BLaER1 treated with 17β-estradiol and CSF1 and Interleukin-3, amounts not matched to agents 10 nM and 100 nM (cell line): ENCODE results near the gene INO80D.
A peak's percentile ranks its signal among the peaks of the same experiment; 100 is the strongest.
"Not testable (repeated sequence)": the region's sequence is repeated elsewhere in the genome, so short reads cannot be mapped to it uniquely, and the experiment has no call there.

Source experiments
- H3K27ac ChIP-seq, 11 experiments: shearing (Covaris generic); formaldehyde crosslinking; 2 replicates each; pipeline ENCODE4 v1.8.1; 2022
- H3K27me3 ChIP-seq, 11 experiments: shearing (Covaris generic); formaldehyde crosslinking; 2 replicates each; pipeline ENCODE4 v1.8.1; 2022
- H3K36me3 ChIP-seq, 11 experiments: shearing (Covaris generic); formaldehyde crosslinking; 2 replicates each; pipeline ENCODE4 v1.8.1; 2022
- H3K4me1 ChIP-seq, 10 experiments: shearing (Covaris generic); formaldehyde crosslinking; 2 replicates each; pipeline ENCODE4 v1.8.1; 2022
- H3K4me2 ChIP-seq, 11 experiments: shearing (Covaris generic); formaldehyde crosslinking; 2 replicates each; pipeline ENCODE4 v1.8.1; 2022
- H3K4me3 ChIP-seq, 10 experiments: shearing (Covaris generic); formaldehyde crosslinking; 2 replicates each; pipeline ENCODE4 v1.8.1; 2022
- H3K9ac ChIP-seq, 11 experiments: shearing (Covaris generic); formaldehyde crosslinking; 2 replicates each; pipeline ENCODE4 v1.8.1; 2022
- H3K9me3 ChIP-seq, 11 experiments: shearing (Covaris generic); formaldehyde crosslinking; replicated peaks in 1 of 11; 2 replicates each; pipeline ENCODE4 v1.8.1; 2022
- H4K20me1 ChIP-seq, 11 experiments: shearing (Covaris generic); formaldehyde crosslinking; 2 replicates each; pipeline ENCODE4 v1.8.1; 2022
- Cebpa-rat ChIP-seq, 11 experiments: shearing (Covaris generic); IDR thresholded peaks; 2 replicates each; pipeline ENCODE4 v1.8.1; 2022

Gene INO80D

GRCh38 chr2:206108713-206109112, 22.7 kb upstream of the INO80D start:
- Histone ChIP-seq H3K9me3 (peaks cover 0 to 15% (median 6%) of the 10 kb centered on the region in 11 experiments; a peak in 8 of 22 replicates), H3K4me2 (peak overlapping the region in 3 of 11 experiments; percentile 27 to 34 (median 29); a peak in 1 of 22 replicates), H3K27me3 (no peaks in the 10 kb centered on the region), H3K4me1 (peaks cover 0 to 7% (median 5%) of the 10 kb centered on the region in 10 experiments; a peak in 7 of 20 replicates), H3K27ac (no peak overlapping the region), H3K4me3 (no peak overlapping the region), H4K20me1 (no peaks in the 10 kb centered on the region), H3K36me3 (peaks cover 0 to 17% (median 9%) of the 10 kb centered on the region in 11 experiments; a peak in 11 of 22 replicates), H3K9ac (no peak overlapping the region)
- no peak for TF ChIP-seq Cebpa-rat (IDR thresholded peaks at IDR 0.05)

- Histone ChIP-seq H3K4me3 (no peak overlapping the region), H3K9ac (no peak overlapping the region), H3K27ac (no peak overlapping the region), H3K9me3 (no peaks in the 10 kb centered on the region), H3K36me3 (no peaks in the 10 kb centered on the region; a peak in 1 of 22 replicates), H3K27me3 (no peaks in the 10 kb centered on the region), H3K4me2 (no peak overlapping the region), H4K20me1 (no peaks in the 10 kb centered on the region), H3K4me1 (peaks cover 0 to 7% (median 5%) of the 10 kb centered on the region in 10 experiments; a peak in 7 of 20 replicates)
- TF ChIP-seq Cebpa-rat (IDR thresholded peaks at IDR 0.05) = no peak
Observed at GRCh38 chr2:206105541-206105940, 19.6 kb upstream of the INO80D start.

GRCh38 chr2:206105038-206105437, 19.1 kb upstream of the INO80D start:
- no peaks in the 10 kb centered on the region for H3K27me3 ChIP-seq
- H3K36me3 ChIP-seq = no peaks in the 10 kb centered on the region; a peak in 1 of 22 replicates
- no peak for TF ChIP-seq Cebpa-rat (IDR thresholded peaks at IDR 0.05)
- no peak overlapping the region for H3K27ac ChIP-seq
- H3K4me1 ChIP-seq = peaks cover 0 to 7% (median 5%) of the 10 kb centered on the region in 10 experiments; a peak in 7 of 20 replicates
- H3K9me3 ChIP-seq = no peaks in the 10 kb centered on the region
- no peak overlapping the region for H3K4me2 ChIP-seq
- no peak overlapping the region for H3K4me3 ChIP-seq
- H3K9ac ChIP-seq = no peak overlapping the region
- H4K20me1 ChIP-seq = no peaks in the 10 kb centered on the region

GRCh38 chr2:206098872-206099271, 12.9 kb upstream of the INO80D start:
- peaks cover 15 to 40% (median 29%) of the 10 kb centered on the region in 10 experiments for H3K4me1 ChIP-seq
- H3K4me2 ChIP-seq, H3K36me3 ChIP-seq, H3K9me3 ChIP-seq, H3K27ac ChIP-seq, H4K20me1 ChIP-seq, H3K9ac ChIP-seq, H3K4me3 ChIP-seq, H3K27me3 ChIP-seq: not testable (repeated sequence)

GRCh38 chr2:206098471-206098870, 12.5 kb upstream of the INO80D start:
- no peaks in the 10 kb centered on the region for H3K9me3 ChIP-seq
- H3K9ac ChIP-seq = no peak overlapping the region
- H3K4me3 ChIP-seq = no peak overlapping the region

GRCh38 chr2:206096876-206097275, 10.9 kb upstream of the INO80D start:
- H3K4me1 ChIP-seq = peaks cover 15 to 40% (median 29%) of the 10 kb centered on the region in 10 experiments
- H3K4me2 ChIP-seq = peak overlapping the region in 10 of 11 experiments; percentile 16 to 79 (median 60); a peak in 18 of 22 replicates
- no peak overlapping the region for H3K4me3 ChIP-seq
- no peaks in the 10 kb centered on the region for H3K27me3 ChIP-seq
- peak overlapping the region in 7 of 11 experiments; percentile 6 to 67 (median 50); a peak in 8 of 22 replicates for H3K9ac ChIP-seq
- peaks cover 0 to 7% (median 0%) of the 10 kb centered on the region in 11 experiments; a peak in 2 of 22 replicates for H3K36me3 ChIP-seq
- no peaks in the 10 kb centered on the region for H4K20me1 ChIP-seq
- H3K9me3 ChIP-seq = no peaks in the 10 kb centered on the region
- no peak for TF ChIP-seq Cebpa-rat (IDR thresholded peaks at IDR 0.05)
- H3K27ac ChIP-seq = peak overlapping the region in 8 of 11 experiments; percentile 52 to 84 (median 76); a peak in 16 of 22 replicates

More at GRCh38 chr2:206098471-206098870, 12.5 kb upstream of the INO80D start:
- Histone ChIP-seq H3K4me2 (no peak overlapping the region), H3K4me1 (peaks cover 15 to 40% (median 29%) of the 10 kb centered on the region in 10 experiments), H3K27ac (no peak overlapping the region), H3K27me3 (no peaks in the 10 kb centered on the region), H3K36me3 (peaks cover 0 to 4% (median 0%) of the 10 kb centered on the region in 11 experiments; a peak in 1 of 22 replicates), H4K20me1 (no peaks in the 10 kb centered on the region)
- TF ChIP-seq Cebpa-rat (IDR thresholded peaks at IDR 0.05) = no peak

GRCh38 chr2:206095536-206096332, 9.8 kb upstream of the INO80D start:
- no peaks in the 10 kb centered on the region for H3K27me3 ChIP-seq
- no peak for TF ChIP-seq Cebpa-rat (IDR thresholded peaks at IDR 0.05)
- peak overlapping the region in 8 of 11 experiments; percentile 68 to 84 (median 76); a peak in 17 of 22 replicates for H3K27ac ChIP-seq
- H3K9ac ChIP-seq = peak overlapping the region in 8 of 11 experiments; percentile 9 to 67 (median 48); a peak in 13 of 22 replicates
- no peak overlapping the region for H3K4me3 ChIP-seq
- peak overlapping the region; percentile 16 to 79 (median 59); a peak in 21 of 22 replicates for H3K4me2 ChIP-seq
- H3K9me3 ChIP-seq = no peaks in the 10 kb centered on the region
- H4K20me1 ChIP-seq = no peaks in the 10 kb centered on the region
- H3K36me3 ChIP-seq = peaks cover 3 to 8% (median 5%) of the 10 kb centered on the region in 11 experiments; a peak in 13 of 22 replicates
- peaks cover 15 to 40% (median 29%) of the 10 kb centered on the region in 10 experiments for H3K4me1 ChIP-seq

GRCh38 chr2:206092297-206092696, 6.3 kb upstream of the INO80D start:
- Histone ChIP-seq H3K36me3 (peaks cover 7 to 20% (median 17%) of the 10 kb centered on the region in 11 experiments; a peak in 16 of 22 replicates), H3K4me2 (no peak overlapping the region), H3K27me3 (no peaks in the 10 kb centered on the region), H3K9ac (no peak overlapping the region), H3K4me1 (peaks cover 23 to 44% (median 37%) of the 10 kb centered on the region in 10 experiments), H3K27ac (no peak overlapping the region; a peak in 1 of 22 replicates), H3K9me3 (no peaks in the 10 kb centered on the region), H4K20me1 (no peaks in the 10 kb centered on the region), H3K4me3 (no peak overlapping the region)
- TF ChIP-seq Cebpa-rat (IDR thresholded peaks at IDR 0.05) = no peak

- H3K27me3 ChIP-seq = no peaks in the 10 kb centered on the region
- no peaks in the 10 kb centered on the region for H3K9me3 ChIP-seq
- peaks cover 11 to 33% (median 22%) of the 10 kb centered on the region in 10 experiments for H3K4me1 ChIP-seq
- H4K20me1 ChIP-seq = peaks cover 0 to 7% (median 0%) of the 10 kb centered on the region in 11 experiments; a peak in 6 of 22 replicates
- H3K4me3 ChIP-seq = 0 out of 20 replicates have a peak overlapping the region, but pooled peaks of 1 of the 10 experiments have one; percentile 81
- no peak for TF ChIP-seq Cebpa-rat (IDR thresholded peaks at IDR 0.05)
- H3K27ac ChIP-seq = peak overlapping the region in 5 of 11 experiments; percentile 5 to 96 (median 36); a peak in 3 of 22 replicates
- peak overlapping the region; percentile 50 to 98 (median 94); a peak in 16 of 22 replicates for H3K4me2 ChIP-seq
- no peak overlapping the region; a peak in 2 of 22 replicates for H3K9ac ChIP-seq
- H3K36me3 ChIP-seq = peaks cover 2 to 20% (median 15%) of the 10 kb centered on the region in 11 experiments; a peak in 16 of 22 replicates
Observed at GRCh38 chr2:206088248-206088647, 2.3 kb upstream of the INO80D start.
